Activated CD4-positive, CD25-positive, alpha-beta regulatory T cell treated with anti-CD3 and anti-CD28 coated beads, Interleukin-2, amount 50 U/mL, for 24 hours (primary cell): ENCODE results near the gene CMTM7.

Experiments used
- ATAC-seq, 2 donors: fragments of 150-1000 bp; cut with Tn5 transposase; one replicate each; pipeline ENCODE4 v1.10.0; 2021; ENCODE audit warnings: mild to moderate bottlenecking in 1 of 2, moderate library complexity in 1 of 2

Gene CMTM7

DNA sequence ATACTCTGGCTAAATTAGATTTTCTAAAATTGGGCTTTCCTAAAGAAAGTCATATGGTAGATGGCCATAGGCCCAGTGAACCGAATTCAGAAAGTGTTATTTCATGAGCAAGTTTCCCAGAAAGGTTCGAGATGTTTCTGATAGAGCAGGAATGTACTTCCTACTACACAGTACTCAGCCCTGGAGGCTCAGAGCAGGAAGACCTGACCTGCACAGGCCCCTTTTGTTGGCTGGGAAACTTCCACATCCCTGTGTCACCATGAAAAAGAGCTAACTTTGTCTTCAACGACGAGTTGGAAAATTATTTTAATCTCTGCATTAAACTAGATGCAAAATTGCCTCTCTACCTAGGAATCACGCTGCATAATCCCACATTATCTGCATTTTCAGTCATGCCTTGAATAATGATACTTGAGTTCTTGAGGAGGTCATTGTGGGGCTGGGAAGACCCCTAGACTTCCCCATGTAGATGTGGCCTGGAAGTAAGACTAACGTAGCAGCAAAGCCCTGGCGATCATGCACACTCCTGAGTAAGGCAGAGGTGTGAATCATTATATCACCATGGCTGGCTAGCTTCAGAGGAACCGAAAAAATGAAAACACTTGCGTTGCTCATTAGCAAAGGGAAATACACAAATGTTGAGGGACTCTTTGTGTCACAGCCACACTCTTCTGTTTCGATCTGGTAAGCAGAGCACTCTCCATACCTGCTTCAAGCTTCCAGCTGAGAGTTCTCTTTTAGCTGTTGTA, 47.1 kb downstream of the CMTM7 start:
- ATAC-seq = peak; percentile 94

DNA sequence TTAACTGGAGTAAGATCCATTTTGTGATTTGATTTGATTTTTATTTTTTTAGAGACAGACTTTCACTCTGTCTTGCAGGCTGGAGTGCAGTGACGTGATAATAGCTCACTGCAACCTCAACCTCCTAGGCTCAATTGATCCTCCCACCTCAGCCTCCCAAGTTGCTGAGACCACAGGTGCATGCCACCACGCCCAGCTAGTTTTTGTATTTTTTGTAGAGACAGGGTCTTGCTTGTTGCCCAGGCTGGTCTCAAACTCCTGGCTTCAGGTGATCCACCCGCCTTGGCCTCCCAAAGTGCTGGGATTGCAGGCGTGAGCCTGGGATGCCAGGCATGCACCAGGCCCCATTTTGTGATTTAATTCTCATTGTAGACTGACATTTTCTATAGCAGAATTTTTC, 47.8 kb downstream of the CMTM7 start:
- ATAC-seq = peak; percentile 8 to 33

DNA sequence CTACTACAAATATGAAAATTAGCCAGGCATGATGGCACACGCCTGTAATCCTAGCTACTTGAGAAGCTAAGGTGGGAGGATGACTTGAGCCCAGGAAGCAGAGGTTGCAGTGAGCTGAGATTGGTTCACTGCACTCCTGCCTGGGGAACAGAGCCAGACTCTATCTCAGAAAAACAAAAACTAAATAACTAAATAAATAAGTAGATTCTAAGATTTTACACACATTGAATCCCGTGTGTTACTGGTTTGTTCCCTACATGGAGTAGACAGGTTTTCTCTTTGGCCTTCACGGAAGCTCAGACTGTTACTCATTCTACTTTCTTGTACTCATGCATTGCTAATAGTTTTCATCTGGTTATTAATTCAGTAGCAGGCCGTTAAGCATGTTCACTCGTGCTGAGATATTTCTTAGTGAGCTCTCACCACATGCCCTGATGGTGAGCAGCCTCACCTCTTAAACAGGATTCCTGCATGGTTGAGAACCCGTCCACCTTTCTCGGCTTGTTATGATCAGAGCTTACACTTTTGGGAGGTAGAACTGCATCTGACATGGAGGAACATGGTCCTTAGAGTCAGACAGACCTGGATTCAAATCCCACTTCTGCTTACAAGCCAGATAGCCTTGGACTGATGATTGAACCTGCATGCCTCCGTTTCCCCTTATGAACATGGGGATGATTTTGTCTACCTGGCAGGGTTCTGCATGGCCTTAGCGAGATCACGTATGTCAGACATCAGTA, 49.1 kb downstream of the CMTM7 start:
- no peak for ATAC-seq

DNA sequence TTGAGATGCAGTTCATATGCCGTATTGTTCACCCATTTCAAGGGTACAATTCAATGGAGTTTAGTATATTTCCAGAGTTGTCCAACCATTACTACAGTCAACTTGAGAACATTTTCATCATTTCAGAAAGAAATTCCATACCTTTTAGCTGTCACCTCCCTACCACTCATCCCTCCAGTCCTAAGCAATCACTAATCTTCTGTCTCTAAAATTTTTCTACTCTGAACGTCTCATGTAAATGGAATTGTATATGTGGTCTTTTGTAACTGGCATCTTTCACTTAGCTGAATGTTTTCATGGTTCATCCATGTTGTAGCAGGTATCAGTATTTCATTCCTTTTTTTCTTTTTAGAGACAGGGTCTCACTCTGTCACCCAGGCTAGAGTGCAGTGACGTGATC, 51.1 kb downstream of the CMTM7 start:
- ATAC-seq = no peak

DNA sequence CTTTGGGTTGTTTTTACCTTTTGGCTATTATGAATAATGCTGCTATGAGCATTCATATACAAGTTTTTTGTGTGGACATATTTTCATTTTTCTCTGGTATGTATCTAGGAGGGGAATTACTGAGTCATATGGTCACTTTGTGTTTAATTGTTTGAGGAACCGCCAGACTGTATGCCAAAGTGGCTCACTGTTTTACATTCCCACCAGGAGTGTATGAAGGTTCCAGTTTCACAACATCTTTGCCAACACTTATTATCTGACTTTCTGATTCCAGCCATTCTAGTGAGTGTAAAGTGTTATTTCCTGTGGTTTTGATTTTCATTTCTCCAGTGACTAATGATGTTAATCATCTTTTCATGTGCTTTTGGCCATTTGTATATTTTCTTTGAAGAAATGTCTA, 51.8 kb downstream of the CMTM7 start:
- peak in 1 of 2 donors; percentile 44 for ATAC-seq

DNA sequence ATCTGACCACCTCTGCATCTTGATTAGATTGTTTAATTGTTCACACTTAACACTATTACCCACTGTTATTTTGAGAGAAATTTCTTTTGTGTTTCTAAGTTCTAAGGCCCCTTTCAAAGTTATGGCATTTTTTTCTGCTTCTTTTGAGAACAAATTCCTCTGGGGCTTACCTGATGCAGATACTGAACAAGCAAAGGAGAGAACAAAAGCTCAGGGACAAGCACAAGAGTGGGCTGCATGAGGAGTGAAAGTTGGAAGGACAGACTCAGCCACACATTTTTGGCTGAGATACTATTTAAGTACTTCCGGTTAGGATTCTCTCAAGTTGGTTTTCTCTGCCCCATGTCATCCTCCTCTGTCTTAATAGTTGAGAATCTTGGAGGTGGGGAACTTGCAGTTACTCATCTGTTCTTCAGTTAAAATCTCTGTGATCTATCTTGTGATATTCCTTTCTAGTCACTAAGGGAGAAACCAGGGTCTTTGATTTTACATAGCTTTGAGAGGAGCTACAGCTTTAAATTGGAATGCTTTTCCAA, 56.3 kb downstream of the CMTM7 start:
- ATAC-seq = no peak

DNA sequence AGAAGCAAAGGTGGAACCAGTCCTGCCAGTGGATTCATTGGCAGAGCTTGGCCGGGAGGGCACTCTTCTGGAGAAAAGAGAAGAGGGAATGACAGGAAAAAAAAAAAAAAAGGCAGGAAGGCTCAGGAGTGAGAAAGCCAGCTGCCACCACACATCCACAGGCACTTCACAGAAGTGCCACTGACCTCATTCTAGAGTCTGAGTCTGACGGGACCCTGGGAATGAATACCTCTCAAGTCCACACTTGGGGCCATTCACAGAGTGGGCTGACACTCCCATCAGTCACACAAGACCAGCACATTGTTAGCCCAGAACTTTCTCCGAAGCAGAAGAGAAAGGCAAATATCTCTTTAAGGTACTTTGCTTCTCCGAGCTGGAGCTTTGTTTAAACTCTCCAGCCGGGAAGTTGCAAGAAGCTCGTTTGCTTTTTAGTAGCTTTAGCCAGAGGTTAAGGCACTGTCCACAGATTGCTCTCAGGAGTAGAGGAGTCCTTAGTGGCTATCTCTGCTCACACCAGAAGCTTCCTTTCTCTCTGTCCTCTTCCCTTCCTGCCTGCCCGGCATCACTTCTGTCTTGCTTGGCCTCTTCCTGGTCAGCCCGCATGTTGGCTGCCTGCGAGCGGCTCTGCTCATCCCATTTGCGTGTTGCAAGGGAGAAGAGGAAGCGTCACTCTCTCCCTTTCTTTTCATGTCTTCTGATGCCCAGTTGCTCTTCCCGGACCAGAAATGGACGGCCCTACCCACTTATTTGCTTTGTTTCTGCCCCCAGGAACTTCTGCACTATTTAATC, 57.2 kb downstream of the CMTM7 start:
- no peak for ATAC-seq

DNA sequence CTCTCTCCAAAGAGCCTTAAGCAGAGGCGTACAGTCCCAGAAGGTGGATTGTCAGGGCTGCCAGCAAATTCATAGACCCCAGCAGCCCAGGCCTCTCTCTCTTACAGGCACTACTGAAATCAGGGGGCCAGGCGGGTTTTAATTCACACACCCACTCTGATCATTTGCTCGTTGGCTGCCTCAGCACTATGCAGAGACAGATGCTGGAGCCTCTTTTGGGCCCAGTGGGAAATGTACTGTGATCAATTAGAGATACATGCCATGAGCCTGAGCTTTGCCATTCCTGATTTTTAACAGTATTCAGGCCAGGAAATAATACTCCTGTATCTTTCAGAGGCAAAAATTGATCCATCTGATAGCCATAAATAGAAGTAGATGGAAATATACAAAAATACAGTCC, 58.0 kb downstream of the CMTM7 start:
- no peak for ATAC-seq

DNA sequence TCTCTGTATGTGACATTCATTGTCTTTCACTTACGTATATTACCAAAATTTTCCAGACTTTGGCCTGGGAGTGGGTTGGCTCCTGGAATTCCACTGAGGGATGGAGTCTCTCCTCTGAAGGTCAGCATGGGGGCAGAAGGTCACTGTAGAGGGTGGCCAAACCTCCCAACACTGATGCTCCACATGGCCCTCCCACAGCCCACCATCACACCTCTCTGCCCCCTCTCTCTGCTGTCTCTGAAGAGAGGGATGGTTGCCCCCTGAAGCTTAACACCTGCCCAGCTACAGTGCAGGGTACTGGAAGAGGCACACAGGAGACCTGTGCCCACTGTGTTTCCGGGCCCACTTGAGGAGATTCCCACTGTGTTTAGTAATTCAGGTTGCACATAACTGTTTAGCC, 58.8 kb downstream of the CMTM7 start:
- no peak for ATAC-seq

DNA sequence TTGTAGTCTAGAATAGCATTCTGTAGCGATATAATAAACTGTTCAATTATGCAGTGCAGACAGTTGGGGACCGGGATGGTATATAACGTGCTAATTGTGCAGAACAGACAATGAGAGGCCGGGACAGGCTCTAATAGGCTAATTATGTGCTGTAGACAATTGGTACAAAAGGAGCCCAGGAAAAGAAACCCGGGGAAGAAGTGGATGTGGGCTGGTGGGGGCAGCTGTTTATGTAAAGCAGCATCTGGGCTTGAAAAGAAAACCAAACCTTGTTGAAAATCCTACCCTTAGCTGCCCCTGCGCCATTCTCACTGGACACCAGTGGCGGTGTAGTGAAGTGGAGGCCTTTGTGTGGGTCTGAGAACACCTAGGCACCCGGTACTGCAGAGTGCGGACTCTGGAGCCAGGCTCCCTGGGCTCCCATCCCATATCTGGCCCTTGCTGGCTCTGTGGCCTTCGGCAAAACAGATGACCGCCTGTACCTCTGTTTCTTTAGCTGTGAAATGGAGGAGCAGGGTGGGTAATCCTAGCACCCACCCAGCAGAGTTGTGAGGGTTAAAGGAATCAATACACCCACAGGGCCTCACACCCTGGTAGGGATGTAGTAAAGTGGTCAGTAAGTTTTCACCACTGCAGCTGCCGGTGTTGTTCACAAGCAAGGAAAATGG, 59.5 kb downstream of the CMTM7 start:
- no peak for ATAC-seq

DNA sequence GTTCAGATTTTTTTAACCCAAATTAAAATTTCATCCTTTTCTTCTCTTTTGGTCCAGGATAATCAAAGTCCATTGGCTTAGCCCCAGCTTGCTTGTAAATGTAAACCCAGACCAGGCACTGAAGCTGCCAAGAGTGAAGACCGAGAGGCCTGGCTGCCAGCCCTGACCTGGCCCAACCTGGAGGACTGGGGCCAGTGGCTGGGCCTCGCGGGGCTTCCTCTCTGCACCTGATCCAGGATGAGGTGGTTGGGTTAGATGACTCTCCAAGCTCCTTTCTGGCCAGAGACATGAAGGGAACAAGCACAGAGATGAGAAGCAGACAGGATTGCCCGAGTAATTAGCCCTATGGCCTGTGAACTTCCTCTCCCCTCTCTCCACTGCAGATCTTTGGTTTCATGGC, 60.4 kb downstream of the CMTM7 start:
- ATAC-seq = no peak

DNA sequence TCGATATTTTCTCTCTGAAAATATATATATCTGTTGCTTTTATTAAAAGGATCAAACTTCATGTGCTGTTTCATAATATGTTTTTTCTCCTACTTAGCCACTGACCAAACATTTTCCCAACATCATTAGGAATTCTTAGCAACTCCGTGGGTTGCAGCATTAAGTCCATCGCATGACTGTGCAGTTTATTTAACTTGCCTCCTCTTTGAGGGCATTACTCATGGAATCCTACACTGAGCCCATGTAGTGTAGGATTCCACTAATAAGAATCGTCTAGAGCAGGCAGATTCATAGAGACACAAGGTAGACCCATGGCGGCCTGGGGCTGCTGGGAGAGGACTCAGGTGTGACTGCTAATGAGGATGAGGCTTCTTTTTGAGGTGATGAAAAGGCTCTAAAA, 61.7 kb downstream of the CMTM7 start:
- no peak for ATAC-seq

DNA sequence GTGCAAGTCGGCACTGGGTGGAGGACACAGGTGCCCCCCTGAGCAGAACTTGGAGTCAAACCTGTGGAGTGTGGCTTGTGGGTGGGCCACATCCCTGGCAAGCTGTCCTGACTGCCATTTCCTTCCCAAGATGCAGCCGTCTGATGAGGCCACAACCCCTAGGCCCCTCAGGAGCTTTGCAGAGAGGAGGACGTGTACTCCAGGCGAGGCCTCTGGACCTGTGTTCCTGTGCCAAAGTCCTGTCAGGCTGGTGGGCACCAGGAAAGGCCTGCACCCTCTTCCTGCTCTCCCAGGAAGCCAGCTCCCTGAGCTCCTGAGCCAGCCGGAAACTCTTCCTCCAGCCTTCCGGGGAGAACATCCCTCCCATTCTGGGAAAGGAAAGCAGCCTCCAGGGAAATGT, 62.5 kb downstream of the CMTM7 start:
- no peak for ATAC-seq

DNA sequence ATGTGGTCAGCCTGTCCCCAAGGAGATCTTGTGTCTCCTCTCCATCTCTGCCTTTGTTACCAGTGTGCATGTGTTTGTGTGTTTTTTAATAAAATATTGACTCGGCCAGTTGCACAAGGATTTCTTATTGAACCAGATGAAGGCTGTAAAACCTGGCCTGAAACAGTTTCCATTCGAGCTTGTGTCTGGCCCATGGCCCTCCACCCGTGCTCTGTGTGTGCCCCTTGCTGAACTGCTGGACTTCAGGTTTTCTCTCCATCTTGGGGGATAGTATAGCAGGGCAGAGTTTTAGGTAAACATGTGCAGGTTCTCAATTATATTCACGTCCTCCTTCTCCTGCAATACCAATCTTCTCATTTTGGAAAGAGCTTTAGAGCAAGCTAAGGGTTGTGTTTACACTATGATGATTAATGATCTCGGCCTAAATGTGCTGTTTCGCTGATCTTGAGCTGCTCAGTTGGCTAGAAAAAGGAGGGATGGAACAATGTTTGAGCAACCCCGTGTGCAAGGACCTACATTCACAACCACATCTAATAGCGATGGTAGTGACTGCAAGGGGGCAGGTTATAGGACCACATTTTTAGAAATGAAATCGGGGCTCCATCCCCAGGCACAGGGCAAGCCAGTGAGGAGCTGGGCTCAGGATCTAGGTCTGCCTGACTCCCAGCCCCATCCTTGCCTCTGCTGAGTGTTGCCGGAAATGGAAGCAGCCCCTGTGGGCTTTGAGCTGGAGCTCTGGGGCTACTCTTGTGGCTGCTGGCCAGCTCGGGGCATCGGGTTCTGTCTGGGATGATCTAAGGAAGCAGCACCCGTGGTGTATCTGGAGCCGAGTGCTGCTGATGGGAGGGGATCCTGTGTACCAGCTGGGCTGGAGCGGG, 63.3 kb downstream of the CMTM7 start:
- ATAC-seq = no peak

DNA sequence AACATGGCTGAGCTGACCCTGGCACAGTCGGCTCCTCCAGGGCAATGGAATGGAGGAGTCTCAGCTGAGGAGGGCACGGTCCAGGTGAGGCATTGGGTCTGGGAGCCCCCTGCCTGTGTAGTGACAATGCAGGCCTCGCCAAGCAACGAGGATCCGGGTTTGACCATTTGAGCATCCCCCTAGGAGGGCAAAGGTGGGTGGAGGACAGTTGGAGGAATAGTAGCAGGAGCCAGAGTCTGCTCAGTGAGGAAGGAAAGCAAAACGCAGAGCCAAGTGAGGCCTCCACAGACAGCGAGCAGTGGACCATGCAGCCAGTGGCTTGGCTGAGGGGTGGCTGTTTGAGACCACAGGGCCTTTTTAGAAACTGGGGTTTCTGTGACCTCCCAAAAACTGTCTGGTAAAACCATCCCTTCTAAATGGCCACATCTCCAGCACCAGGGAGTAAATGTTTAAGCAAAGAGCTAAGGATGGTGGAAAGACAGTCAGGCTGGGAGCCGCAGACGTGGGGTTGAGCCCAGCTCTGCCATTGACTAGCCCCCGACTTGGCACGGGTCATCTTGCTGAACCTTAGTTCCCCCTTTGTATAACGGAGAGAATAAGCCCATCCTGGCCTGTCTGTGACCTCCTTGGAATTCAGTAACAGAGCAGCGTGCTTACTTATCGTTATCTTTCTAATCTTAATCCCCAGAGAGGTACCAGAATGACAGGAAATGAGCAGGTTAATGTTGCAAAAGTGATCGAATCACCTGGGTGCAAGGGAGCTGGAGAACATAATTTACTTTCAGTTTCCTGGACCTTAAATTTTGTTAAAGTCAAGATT, 64.2 kb downstream of the CMTM7 start:
- no peak for ATAC-seq

DNA sequence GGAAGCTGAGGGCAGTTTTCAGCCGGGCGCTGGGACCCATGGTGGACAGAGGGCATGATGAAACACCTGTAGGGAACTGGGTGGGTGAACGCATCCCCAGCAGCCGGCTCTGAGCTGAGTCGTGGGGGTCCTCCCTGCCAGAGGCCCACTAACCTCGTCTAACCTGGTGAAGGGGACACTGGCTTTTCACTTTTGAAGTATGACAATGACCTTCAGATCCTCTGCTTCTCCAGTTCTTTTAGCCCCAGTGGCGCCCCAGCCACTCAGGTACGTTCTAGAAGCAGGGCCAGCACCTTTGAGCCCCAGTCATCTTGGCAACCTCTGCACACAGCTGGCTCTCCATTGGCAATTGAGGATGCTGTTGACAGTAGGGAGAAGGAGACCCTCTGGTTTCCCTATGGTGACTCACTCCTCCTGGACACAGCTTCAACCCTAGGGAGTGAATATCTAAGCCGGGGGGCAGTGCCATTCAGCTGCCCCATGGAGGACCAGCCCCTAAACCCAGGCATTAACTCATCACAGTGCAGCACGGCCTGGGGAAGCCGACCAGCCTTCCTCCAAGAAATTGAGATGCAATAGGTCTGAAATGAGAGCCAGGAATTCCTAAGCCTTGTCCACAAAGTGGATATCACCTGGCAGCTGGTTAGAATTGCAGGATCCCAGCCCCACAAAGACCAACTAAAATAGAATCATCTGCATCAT, 64.9 kb downstream of the CMTM7 start:
- ATAC-seq = no peak

DNA sequence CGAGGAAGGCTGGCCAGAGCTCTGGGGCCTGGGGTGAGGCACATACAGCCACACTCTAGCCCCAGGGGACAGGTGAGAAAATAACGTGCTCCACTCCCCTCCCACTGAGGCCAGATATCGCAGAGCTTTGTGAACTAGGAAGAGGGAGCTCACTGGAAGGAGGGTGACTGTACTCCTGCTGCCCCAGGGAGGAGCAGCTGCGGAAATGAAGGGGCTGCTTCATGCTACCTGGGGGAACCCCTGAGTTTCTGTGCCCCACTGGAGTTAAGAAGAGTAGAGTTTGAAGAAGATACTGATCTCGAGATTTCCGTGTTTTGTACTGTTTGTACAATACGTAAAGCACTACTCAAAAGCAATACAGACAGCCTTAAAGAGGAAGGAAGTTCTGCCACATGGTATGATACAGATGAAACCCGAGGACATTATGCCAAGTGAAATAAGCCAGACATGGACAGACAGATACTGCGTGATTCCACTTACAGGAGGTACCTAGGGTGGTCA, 66.4 kb downstream of the CMTM7 start:
- ATAC-seq = peak; percentile 52 to 60

DNA sequence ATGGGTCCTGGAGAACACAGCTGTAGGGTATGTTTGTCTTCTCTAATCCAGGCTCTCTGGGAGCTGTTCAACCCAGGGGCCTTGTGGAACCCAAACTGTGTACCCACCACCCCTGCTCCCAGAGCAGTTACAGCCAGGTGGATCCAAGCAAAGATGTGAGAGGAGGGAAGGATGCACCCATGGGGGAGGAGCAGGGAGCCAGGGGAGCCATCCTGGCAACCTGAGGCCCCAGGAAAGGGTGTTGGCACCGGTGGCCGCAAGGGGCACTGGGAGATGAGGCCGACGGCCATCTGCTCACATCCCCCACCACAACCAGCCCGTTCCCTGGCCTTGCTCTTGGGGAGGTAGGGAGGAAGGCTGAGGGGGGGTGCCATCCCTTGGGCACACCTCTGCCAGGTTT, 67.8 kb downstream of the CMTM7 start:
- ATAC-seq = no peak

DNA sequence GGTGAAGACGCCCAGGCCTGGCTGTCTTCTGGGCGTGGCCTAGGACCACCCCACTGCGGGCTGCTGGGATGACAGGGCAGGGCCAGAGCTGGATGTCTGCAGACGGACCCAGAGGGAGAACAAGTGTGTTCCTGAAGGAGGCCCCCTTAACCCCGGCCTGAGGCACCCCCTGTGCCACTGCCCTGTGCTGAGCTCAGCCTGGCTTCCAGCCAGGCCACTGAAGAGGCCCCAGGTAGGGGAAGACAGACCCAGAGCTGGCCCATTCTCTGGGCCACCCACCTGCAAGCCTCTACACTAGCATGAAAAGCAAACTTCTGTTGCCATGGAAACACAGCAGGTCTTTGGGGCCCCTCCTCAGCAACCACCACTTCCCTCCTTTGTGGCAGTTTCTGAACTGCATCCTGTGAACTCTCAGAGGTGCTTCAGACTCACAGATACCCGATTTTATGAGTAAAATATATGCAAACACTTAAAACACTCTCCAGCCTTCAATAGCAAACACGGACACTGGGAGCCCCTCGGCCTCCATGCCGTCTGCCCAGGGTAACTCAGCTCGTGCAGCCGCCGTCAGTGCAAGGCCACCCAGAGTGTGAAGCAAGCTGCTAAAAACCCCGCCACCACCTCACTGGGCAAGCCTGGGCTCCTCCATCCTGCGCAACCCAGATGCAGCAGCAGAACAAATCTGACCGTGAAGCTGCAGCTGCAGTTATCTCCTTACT, 68.5 kb downstream of the CMTM7 start:
- ATAC-seq = peak; percentile 81 to 83
